Activated CD8-positive, alpha-beta memory T cell treated with anti-CD3 and anti-CD28 coated beads, Interleukin-2, amount 50 U/mL, for 24 hours (primary cell): ENCODE data around the gene CABLES1.
A peak's percentile ranks its signal among the peaks of the same experiment; 100 is the strongest.

Experiments
- DNase-seq: peaks from one replicate; pipeline ENCODE4 v3.0.0-alpha.2; 2020; ENCODE audit errors: extremely low read depth

CABLES1 gene

DNA sequence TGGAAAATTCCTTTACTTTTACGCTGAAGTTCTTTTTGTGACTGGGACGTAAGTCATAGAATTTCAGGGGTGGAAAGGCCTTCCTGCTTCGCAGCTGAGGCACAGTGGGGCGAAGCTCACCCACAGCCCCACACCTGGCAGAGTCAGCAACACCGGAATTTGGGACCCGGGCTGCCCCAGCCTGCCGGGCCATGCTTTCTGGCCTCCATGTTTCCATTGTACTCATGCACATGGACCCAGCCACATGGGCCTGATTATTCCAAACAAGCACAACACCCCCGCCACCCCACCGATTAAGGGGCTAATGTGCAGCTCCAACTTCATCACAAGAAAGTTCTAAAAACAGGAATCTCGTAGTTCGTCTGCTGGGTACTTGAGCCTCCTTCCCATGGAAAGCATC, 82.5 kb downstream of the CABLES1 start:
- DNase-seq = no peak

- no peak for DNase-seq
Measured at GRCh38 chr18:23220355-23220754, 85.1 kb downstream of the CABLES1 start.

DNA sequence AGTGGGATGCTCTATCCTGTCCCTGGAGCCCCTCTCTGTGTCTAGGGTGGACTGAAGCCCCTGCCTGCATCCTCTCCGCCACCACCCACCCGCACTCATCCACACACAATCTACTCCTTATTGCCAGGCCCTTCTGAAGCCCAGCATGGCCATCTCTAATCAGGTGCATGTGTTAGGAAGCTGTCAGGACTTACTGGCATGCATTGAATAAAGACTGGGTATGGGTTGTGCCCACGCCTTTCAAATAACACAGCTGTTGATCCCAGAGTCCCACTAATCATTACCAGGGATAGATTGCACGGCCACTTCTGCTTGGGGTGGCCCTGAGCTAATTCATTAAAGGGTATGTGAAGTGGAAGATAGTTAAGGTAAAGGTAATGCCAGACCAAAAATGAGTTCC, 88.4 kb downstream of the CABLES1 start:
- DNase-seq = no peak

DNA sequence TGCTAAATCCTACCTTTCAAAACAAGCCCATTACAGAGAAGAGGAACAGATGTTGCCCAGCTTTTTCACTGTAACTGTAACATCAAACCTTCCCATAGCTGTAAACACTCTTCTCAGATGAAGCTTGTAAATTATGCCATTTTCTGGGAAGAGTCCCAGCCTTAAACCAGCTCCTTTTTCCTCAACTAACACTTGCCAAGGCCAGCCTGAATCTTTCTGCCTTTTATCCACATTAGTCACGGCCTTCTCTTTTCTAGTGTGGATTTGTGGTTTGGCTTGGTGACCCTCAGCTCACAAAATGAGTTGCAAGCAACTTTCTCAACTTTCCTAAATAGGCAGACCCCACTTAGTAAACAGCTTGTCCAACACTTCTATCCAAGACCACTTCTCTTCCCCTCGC, 90.2 kb downstream of the CABLES1 start:
- no peak for DNase-seq

GRCh38 chr18:23226391-23226790, 91.1 kb downstream of the CABLES1 start:
- no peak for DNase-seq

DNA sequence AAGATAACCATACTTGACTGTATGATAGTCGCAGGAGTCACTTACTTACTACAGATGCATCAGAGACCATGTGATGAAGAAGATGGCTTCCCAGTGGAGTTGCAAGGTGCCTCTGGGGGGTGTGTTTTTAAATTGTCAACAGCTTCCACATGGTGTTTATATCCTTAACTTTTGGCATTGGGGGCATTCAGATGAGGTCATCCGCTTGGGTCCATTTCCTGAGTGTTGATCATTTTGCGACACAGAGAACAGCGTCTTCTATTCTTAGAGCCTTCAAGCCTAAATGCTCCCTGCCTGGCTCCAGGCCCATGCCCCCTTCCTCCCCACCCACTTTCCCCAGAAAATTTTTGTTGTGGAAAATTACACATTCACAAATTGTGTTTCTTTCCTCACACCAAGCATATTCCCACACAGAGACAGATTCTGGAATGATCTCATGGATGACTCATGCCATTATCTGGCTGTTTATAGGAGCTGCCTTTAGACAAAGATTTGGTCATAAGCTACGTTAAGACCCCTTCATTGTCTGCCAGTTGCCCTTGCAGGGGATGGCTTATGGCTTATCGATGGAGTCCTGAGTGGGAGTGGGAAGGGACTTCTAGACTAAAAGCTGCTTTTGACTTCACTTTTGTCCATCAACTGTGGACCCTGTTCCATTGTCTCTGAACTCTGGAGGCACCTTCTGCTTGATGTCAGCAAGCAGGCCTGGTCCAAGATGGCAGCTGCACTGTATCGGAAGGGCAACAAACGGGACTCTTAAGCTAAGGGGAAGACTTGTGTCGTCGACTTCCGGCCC, 91.8 kb downstream of the CABLES1 start:
- no peak for DNase-seq

DNA sequence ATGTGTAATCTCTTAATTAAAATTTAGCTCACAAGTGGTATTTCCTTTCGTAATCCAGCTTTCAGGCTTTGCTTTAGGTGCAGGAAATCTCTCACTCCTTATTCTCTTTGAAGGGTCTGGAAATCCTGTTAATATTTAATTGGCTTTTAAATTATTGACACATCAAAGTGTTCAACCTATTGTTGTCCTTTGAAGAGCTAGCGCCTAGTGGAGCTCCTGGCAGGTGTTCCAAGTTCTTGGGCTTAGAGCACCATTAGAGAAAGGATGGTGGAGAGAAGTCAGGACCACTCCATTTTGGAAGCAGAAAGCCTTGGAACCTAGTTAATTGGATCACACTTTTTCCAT, 92.4 kb downstream of the CABLES1 start:
- no peak for DNase-seq

- DNase-seq = no peak
Measured at GRCh38 chr18:23228102-23229061, 93.1 kb downstream of the CABLES1 start.

DNA sequence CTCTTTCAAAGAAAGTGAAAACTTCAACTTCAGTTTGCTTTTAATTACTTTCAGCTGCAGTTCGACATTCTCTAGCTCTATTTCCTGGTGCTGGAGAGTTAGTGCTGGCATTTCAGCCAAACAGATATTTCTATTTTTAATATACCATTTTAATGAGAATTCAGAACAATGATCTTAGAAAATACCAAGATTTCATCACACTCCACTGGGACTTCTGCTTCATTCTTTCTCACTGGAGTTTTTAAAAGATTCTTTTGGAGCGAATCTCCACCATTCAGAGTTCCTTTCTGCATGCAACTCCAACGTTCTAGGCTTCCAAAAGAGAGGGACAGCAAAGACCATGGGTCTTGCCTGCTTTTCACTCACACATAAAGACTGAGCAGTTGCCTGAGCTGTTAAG, 94.2 kb downstream of the CABLES1 start:
- DNase-seq = no peak

DNA sequence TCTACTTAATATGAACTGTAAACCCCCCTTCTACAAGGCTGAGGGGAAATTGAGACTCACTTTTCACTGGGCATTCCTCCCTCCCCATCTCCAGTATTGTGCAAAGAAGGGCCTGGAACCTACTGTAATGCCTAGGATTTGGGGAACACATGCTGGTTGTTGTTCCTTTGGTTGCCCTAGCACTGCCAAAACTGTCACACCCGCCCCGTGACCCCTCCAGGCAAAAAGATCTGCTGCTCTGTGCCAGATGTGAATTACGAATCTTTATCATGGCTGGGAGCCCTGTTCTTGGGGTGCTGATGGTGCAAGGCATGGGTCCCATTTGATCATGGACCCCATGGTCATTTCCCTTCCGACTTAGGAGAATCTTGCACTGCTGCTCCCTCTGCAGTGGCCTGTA, 95.4 kb downstream of the CABLES1 start:
- DNase-seq = no peak

GRCh38 chr18:23231340-23232021, 96.2 kb downstream of the CABLES1 start:
- DNase-seq = peak; percentile 58

DNA sequence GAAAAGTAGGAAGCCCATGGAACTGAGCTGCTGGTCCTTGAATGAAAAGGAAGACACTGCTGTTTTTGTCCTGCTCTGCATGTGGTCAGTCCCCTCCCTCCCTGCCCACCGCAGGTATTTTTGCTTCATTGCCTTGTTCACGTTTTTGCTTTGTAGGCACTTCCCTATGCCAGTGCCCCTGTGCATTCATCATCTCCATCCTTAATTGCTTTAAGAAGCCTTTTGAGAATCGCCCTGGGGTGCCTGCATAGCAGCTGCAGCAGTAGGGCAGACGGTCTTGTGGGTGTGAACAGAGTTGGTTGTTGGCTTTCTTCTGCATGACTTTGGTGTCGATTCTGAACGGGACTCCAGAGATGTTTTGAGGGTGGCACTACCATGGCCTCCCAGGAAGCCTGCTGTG, 97.0 kb downstream of the CABLES1 start:
- no peak for DNase-seq

DNA sequence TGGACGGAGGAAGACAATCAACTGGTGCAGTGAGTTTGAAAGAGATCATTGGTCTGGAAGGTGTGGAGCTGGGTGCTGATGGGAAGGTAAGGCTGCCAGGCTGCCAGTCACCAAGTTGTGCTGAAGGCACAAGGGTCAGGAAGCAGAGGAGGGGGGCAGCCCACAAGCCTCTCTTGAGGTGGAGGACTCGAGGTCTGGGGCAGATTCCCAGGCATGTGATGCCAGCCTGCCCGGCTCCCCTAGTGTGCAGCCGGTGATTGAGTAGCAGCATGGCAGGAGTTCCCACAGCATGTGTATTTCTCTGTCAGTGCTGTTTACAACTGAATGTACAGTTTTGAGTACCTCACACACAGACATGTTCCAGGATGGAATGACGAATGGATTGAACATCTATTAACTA, 99.3 kb downstream of the CABLES1 start:
- DNase-seq = no peak

DNA sequence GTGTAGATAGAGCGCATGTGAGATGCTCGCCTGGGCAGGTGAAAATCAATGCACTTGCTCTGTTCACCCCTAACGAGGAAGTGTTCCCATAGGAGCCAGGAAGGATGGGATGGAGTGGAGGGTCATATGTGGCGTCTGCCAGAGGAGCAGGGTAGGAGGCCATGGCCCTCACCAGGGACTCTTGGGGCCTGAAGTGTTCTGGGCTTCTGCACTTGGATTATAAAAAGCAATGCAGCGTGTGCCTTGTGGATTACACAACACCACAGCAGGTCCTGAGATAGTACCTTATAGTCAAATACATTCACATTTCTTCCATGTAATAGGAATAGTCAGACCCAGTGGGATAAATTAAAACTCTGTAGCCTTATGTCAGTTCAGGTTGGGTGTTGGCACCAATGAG, 100.1 kb downstream of the CABLES1 start:
- DNase-seq = no peak

GRCh38 chr18:23235860-23236259, 100.6 kb downstream of the CABLES1 start:
- no peak for DNase-seq

GRCh38 chr18:23236876-23237468, 101.7 kb downstream of the CABLES1 start:
- DNase-seq = no peak

GRCh38 chr18:23237524-23238151, 102.4 kb downstream of the CABLES1 start:
- no peak for DNase-seq

GRCh38 chr18:23238152-23238531, 102.9 kb downstream of the CABLES1 start:
- no peak for DNase-seq

DNA sequence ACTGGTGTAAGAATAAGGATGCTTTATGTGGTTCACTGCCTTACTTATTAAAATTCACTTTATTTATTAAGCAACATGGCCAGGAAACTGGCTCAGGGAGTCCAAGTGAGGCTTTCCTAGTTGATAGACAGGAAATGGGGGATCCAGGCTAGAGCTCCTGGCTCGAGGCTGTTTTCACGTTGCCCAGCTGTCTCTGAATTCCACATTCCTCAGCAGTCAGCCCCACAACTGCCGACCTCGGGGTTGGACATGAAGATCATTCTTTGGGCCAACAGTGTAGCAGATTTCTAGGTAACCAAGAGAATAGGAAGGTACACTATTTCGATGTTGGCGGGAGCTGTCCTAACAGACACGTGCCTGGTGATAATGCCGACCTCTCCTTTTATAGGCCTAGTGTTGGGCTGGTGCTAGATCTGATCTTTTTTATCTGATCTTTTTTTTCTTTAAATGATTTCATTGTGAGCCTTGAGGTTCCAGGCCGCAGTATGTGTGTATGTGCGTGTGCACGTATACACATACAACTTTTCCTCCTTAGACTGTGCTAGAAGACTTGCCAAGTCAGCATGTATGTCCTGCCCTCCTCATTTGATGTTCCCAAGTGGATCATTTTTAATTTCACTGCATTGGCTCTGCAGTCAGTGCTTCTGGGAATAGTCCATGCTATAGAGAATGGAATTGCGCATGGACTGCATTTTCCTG, 103.5 kb downstream of the CABLES1 start:
- no peak for DNase-seq

GRCh38 chr18:23239350-23239692, 104.0 kb downstream of the CABLES1 start:
- no peak for DNase-seq
